Ovary (tissue), 9 donors: Measurements from ENCODE around the gene TRPM5. TPM values are rescaled to one million over a fixed set of nuclear protein-coding genes. Genes with fewer than 3 reads are reported as not detected.

Source experiments
- DNase-seq, 5 donors: peaks; one replicate each; pipeline ENCODE4 v3.0.0-alpha.2; 2019 to 2020
- H3K27ac ChIP-seq, 2 donors: fragments of 200-600 bp; one replicate each; pipeline versions ENCODE4 v1.5.1 to v1.8.0; 2019 to 2022
- H3K27me3 ChIP-seq: fragments of 200-600 bp; one replicate; pipeline ENCODE4 v1.8.0; 2022
- H3K36me3 ChIP-seq: fragments of 200-600 bp; sonication (generic); one replicate; pipeline ENCODE4 v1.5.1; 2019
- H3K4me1 ChIP-seq: one replicate; pipeline ENCODE4 v1.8.1; 2013; ENCODE audit warnings: mild to moderate bottlenecking, moderate library complexity; ENCODE audit not compliant: insufficient read depth
- H3K4me3 ChIP-seq: fragments of 200-600 bp; sonication (generic); one replicate; pipeline ENCODE4 v1.5.1; 2017
- H3K9me3 ChIP-seq, 2 donors: fragments of 200-600 bp in 1 of 2; sonication (generic) in 1 of 2; one replicate each; pipeline versions ENCODE4 v1.5.1 to v1.8.1; 2013 to 2019; ENCODE audit warnings: mild to moderate bottlenecking in 1 of 2, moderate library complexity in 1 of 2
- EP300 ChIP-seq: sonication (generic); formaldehyde crosslinking; IDR thresholded peaks from one replicate; pipeline ENCODE4 v1.6.1; 2017; ENCODE audit warnings: antibody characterized with exemption
- POLR2A ChIP-seq: fragments of 450-650 bp; IDR thresholded peaks from one replicate; pipeline ENCODE4 v1.6.1; 2017; ENCODE audit warnings: antibody characterized with exemption, mild to moderate bottlenecking, moderate library complexity
- WGBS, 3 donors: extraction: QIAGEN DNeasy Blood & Tissue Kit in 1 of 3; methylation state at CpG; one replicate each; pipeline versions ENCODE4 v1.1.5 to v1.1.7; 2013 to 2017; 5-methylcytosine and 5-hydroxymethylcytosine counted together
- intact Hi-C, 4 donors: fragments of 100-400 bp; cut with DNase I; formaldehyde crosslinking; loops; one replicate each; pipeline versions ENCODE4 v1.11.0 to v1.15.1; 2022 to 2023
- polyA plus RNA-seq, 2 donors: library from polyadenylated mRNA; stranded (reverse); fragments of 200-250 nt in 1 of 2; fragments of 350-450 nt in 1 of 2; fragmentation: Illumina TruSeq in 1 of 2; extraction: RNeasy Lipid Tissue Mini Kit (QIAGEN cat#74804) in 1 of 2; gene quantifications; one replicate each; pipeline ENCODE4 v1.2.3, GENCODE V29; 2013 to 2014
- total RNA-seq, 7 donors: library from RNA; depleted of rRNA in 2 of 7; stranded (reverse); fragments of >200 nt in 2 of 7; fragmentation: NEBNext Ultra II Directional in 3 of 7; extraction: Animal tissue kit (Norgen Biotek cat#: 25700) in 3 of 7; gene quantifications; one replicate each; pipeline versions ENCODE4 v1.1.0 to v1.2.4, GENCODE V29; 2016 to 2023
- TF ChIP-seq, protein P1 (sequence below), 3 donors: fragments of 450-650 bp in 2 of 3; fragments of 200-600 bp in 1 of 3; IDR thresholded peaks; one replicate each; pipeline versions ENCODE4 v1.5.1 to v1.8.0; 2016 to 2022; ENCODE audit warnings: antibody characterized with exemption in 3 of 3, mild to moderate bottlenecking in 1 of 3
- donor health status: DM: no; HTN: no; CAD: no; lungs with moderate emphysema.
- donor health status: DM: no; HTN: no; CAD: no.
- donor health status: Bipolar disorder and iron deficiency.
- donor health status: DM: yes; HTN: yes; CAD: no.
- donor health status: DM: no; HTN: no; CAD: no.
- donor health status: DM: yes; HTN: yes; CAD: no.

The TRPM5 gene
- total and polyA plus RNA-seq, 9 donors, result 0.05 to 0.11 (median 0.08) TPM; not detected in 6

DNA sequence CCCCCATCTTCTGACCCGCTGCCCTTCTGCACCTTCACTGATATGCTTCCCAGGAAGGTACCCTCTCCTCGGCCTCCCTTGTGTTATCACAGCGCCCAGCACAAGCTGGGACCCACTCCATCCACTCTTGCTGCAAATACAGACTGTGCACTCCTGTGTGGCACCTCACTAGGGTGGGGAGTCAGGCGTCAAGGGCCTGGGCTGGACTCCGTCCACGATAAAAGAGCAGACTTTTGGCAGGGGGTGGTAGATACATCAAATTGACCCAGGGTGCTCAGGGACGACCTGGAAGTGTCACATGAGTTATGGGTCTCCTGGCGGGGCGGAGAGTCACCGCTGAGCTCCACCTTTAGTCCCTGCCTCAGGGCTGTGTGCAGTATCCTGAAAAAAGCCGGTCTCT lies 908 bp downstream of the TRPM5 start:
- intact Hi-C loops, result no loop called here

DNA sequence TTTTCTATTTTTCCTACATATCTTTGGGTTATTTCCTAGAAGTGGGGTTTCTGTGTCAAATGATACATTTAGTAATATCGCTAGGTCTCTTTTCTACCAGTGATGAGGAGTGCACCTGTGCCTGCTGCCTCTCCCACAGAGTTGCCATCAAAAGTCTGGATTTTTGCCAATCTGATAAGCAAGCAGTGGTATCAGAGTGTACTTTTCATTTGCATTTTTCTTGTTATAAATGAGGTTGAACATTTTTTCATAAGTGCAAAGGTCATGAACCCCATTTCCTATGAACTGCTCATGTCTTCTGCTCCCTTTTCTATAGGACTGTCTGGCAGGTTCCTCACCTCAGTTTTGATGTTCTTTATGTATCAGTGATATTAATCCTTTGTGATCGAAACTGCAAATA lies 1.7 kb downstream of the TRPM5 start:
- intact Hi-C loops, result no loop called here
- H3K27me3 ChIP-seq, result peaks cover 3% of the 10 kb centered on the region
- H3K9me3 ChIP-seq, result no peaks in the 10 kb centered on the region
- H3K4me1 ChIP-seq, result no peaks in the 10 kb centered on the region
- 87 to 94% (median 88%) methylated on average over 2 of the region's 2 CpGs for WGBS, 3 donors
- no peak for DNase-seq
- H3K27ac ChIP-seq, result no peak overlapping the region
- no peak overlapping the region for H3K4me3 ChIP-seq
- TF ChIP-seq POLR2A (no peak), EP300 (no peak)
- TF ChIP-seq, protein P1, sequence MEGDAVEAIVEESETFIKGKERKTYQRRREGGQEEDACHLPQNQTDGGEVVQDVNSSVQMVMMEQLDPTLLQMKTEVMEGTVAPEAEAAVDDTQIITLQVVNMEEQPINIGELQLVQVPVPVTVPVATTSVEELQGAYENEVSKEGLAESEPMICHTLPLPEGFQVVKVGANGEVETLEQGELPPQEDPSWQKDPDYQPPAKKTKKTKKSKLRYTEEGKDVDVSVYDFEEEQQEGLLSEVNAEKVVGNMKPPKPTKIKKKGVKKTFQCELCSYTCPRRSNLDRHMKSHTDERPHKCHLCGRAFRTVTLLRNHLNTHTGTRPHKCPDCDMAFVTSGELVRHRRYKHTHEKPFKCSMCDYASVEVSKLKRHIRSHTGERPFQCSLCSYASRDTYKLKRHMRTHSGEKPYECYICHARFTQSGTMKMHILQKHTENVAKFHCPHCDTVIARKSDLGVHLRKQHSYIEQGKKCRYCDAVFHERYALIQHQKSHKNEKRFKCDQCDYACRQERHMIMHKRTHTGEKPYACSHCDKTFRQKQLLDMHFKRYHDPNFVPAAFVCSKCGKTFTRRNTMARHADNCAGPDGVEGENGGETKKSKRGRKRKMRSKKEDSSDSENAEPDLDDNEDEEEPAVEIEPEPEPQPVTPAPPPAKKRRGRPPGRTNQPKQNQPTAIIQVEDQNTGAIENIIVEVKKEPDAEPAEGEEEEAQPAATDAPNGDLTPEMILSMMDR (IDR thresholded peaks at IDR 0.05), result no peak
- no peaks in the 10 kb centered on the region for H3K36me3 ChIP-seq

More for the DNA sequence above, 908 bp downstream of the TRPM5 start:
- H3K36me3 ChIP-seq, result no peaks in the 10 kb centered on the region
- WGBS, 3 donors, result 44 to 47% (median 45%) methylated on average over 11 of the region's 11 CpGs
- no peaks in the 10 kb centered on the region for H3K4me1 ChIP-seq
- no peak overlapping the region for H3K4me3 ChIP-seq
- no peak for TF ChIP-seq POLR2A
- TF ChIP-seq, protein P1 (IDR thresholded peaks at IDR 0.05), result no peak
- DNase-seq, result no peak
- peaks cover 3% of the 10 kb centered on the region for H3K27me3 ChIP-seq
- H3K9me3 ChIP-seq, result no peaks in the 10 kb centered on the region
- H3K27ac ChIP-seq, result no peak overlapping the region

DNA sequence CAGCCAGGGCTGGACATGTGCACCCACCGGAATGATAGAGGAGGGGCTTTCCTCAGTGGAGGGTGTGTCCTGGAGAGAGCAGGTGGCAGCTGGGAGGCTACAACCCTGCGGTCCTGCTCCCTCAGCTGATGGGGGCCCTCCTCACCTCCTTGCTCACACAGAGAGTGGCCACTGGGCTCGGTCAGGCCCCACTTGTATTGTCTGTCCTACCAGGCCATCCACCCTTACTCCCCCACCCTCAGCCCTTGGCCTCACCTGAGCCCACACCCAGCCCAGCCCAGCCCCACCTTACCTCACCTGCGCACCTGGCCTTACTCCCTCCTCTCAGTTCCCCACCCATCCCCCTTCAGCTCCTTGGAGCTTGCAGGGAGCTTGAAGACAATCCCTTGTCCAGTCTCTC lies 3.1 kb downstream of the TRPM5 start:
- DNase-seq, result no peak
- no peak overlapping the region for H3K27ac ChIP-seq
- H3K9me3 ChIP-seq, result no peaks in the 10 kb centered on the region
- intact Hi-C loops, result no loop called here
- H3K4me1 ChIP-seq, result no peaks in the 10 kb centered on the region
- WGBS, 3 donors, result 65 to 72% (median 72%) methylated on average over 4 of the region's 4 CpGs
- TF ChIP-seq POLR2A (no peak), EP300 (no peak)
- TF ChIP-seq, protein P1 (IDR thresholded peaks at IDR 0.05), result no peak
- H3K4me3 ChIP-seq, result no peak overlapping the region
- H3K36me3 ChIP-seq, result no peaks in the 10 kb centered on the region
- peaks cover 3% of the 10 kb centered on the region for H3K27me3 ChIP-seq

DNA sequence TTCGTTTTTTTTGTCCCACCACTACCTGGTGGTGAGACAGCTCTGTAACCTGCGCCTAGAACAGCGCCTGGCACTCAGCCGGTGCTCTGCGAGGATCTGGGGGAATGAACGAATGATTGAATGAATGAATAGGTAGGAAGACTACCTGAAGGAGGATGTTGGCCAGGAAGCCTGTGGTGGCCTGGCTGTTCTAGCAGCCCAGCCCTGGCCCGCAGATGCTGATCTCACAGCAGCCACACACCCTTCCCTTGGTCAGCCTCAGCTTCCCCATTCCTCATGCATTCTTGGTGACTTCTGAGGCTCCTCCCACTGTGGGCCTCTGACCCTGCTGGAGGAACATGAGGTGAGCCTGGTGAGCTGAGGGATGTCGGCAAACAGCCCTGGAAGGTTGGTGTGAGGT lies 3.7 kb downstream of the TRPM5 start:
- no peak for DNase-seq
- intact Hi-C loops, result no loop called here
- Histone ChIP-seq H3K9me3 (no peaks in the 10 kb centered on the region), H3K27ac (no peak overlapping the region), H3K36me3 (no peaks in the 10 kb centered on the region), H3K27me3 (peaks cover 3% of the 10 kb centered on the region), H3K4me3 (no peak overlapping the region), H3K4me1 (no peaks in the 10 kb centered on the region)
- TF ChIP-seq, protein P1 (IDR thresholded peaks at IDR 0.05), result no peak
- TF ChIP-seq EP300 (no peak), POLR2A (no peak)
- WGBS, 3 donors, result 79 to 85% (median 82%) methylated on average over 8 of the region's 8 CpGs

DNA sequence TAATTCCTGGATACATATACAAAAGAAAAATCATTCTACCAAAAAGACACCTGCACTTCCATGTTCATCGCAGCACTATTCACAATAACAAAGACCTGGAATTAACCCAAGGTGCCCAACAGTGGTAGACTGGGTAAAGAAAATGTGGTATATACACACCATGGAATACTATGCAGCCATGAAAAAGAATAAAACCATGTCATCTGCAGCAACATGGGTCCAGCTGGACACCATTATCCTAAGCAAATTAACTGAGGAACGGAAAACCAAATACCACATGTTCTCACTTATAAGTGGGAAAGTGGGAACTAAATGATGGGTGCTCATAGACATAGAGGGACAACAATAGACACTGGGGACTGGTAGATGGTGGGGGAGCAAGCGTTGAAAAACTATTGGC lies 4.5 kb downstream of the TRPM5 start:
- 89 to 96% (median 93%) methylated on average over 3 of the region's 3 CpGs for WGBS, 3 donors
- no peak for DNase-seq
- Histone ChIP-seq H3K36me3 (no peaks in the 10 kb centered on the region), H3K4me3 (no peak overlapping the region), H3K27ac (no peak overlapping the region), H3K27me3 (no peaks in the 10 kb centered on the region), H3K9me3 (no peaks in the 10 kb centered on the region), H3K4me1 (no peaks in the 10 kb centered on the region)
- TF ChIP-seq POLR2A (no peak), EP300 (no peak)
- TF ChIP-seq, protein P1 (IDR thresholded peaks at IDR 0.05), result no peak
- intact Hi-C loops, result no loop called here
